Subcutaneous abdominal adipose tissue (tissue), 5 donors: ENCODE measurements around the gene PORCN.

Source experiments
- H3K27ac ChIP-seq: one replicate; pipeline ENCODE4 v1.7.0; 2013; ENCODE audit warnings: low read depth, mild to moderate bottlenecking, inconsistent platforms, low read length, moderate library complexity
- H3K27me3 ChIP-seq, 5 donors: one replicate each; pipeline ENCODE4 v1.7.0; 2013; ENCODE audit warnings: low read length in 5 of 5, inconsistent platforms in 1 of 5; ENCODE audit not compliant: control insufficient read depth in 5 of 5, insufficient read depth in 4 of 5
- H3K36me3 ChIP-seq, 5 donors: one replicate each; pipeline ENCODE4 v1.7.0; 2013; ENCODE audit warnings: low read length in 5 of 5; ENCODE audit not compliant: control insufficient read depth in 5 of 5, insufficient read depth in 5 of 5
- H3K4me1 ChIP-seq, 5 donors: one replicate each; pipeline ENCODE4 v1.7.0; 2013; ENCODE audit warnings: low read length in 5 of 5, mild to moderate bottlenecking in 3 of 5, moderate library complexity in 1 of 5; ENCODE audit not compliant: control insufficient read depth in 5 of 5, insufficient read depth in 5 of 5
- H3K4me3 ChIP-seq, 5 donors: one replicate each; pipeline ENCODE4 v1.7.0; 2013; ENCODE audit warnings: low read length in 5 of 5, low read depth in 1 of 5
- H3K9ac ChIP-seq, 5 donors: one replicate each; pipeline ENCODE4 v1.7.0; 2013; ENCODE audit warnings: low read length in 5 of 5, mild to moderate bottlenecking in 4 of 5, moderate library complexity in 3 of 5
- H3K9me3 ChIP-seq, 5 donors: one replicate each; pipeline ENCODE4 v1.7.0; 2013; ENCODE audit warnings: low read length in 5 of 5; ENCODE audit not compliant: control insufficient read depth in 5 of 5
- donor health status: healthy.
- donor health status: healthy.
- donor health status: healthy.
- donor health status: healthy.
- donor health status: healthy.

The PORCN gene

DNA sequence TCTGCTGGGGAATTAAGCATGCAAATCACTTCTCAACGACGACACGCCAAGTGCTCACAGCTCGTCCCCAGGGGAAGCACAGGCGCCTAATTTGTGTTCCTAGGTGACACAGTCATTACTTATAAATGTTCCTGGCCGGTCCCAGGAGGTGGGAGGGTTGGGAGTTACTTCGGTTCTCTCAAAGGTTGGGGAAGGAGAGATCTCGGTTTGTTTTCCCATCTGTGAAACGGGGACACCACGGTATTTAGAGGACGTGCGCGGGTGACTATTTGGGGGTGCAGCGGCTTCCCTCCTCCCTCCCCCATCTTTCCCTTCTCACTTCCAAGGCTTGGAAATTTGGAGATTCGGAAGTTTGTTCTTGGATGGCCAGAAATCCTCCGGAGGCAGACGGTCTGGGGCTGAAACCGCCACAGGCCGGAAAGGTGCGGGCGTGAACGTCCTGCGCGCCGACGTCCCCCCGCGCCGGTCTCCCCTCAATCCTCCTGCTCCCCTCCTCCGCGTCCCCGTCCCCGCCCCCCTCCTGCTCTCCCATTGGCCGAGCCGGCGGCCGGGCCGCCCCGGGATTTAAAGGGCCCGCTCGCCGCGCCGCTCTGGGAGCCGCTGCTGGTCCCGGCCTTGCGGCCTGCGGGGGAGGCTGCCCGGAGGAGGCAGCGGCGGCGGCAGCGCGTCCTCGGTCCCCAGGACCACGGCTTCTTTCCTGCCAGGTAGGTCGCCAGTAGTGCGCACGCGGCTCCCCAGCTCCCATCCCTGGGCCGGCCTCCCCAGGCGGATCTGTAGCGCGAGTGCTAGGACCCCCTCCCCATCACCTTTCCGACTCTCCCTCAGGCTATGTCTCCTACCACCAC lies at the start of gene PORCN:
Gene PORCN, plus strand, starts transcription at position 593 of the 845 bp plus-strand sequence. CDS start 829 bp downstream, outside the sequence.
- peak within 1 kb of the TSS in 4 of 5 donors; percentile 71 to 86 (median 82) for H3K9ac ChIP-seq
- peaks cover 0 to 18% (median 10%) of the 10 kb centered on the region in 5 donors for H3K27me3 ChIP-seq
- H3K9me3 ChIP-seq = peaks cover 0 to 3% (median 0%) of the 10 kb centered on the region in 5 donors
- peak within 1 kb of the TSS; percentile 76 to 82 (median 79) for H3K4me3 ChIP-seq
- peaks cover 0 to 12% (median 3%) of the 10 kb centered on the region in 5 donors for H3K36me3 ChIP-seq
- H3K27ac ChIP-seq = peak within 1 kb of the TSS; percentile 30
- peaks cover 0 to 17% (median 13%) of the 10 kb centered on the region in 5 donors for H3K4me1 ChIP-seq

DNA sequence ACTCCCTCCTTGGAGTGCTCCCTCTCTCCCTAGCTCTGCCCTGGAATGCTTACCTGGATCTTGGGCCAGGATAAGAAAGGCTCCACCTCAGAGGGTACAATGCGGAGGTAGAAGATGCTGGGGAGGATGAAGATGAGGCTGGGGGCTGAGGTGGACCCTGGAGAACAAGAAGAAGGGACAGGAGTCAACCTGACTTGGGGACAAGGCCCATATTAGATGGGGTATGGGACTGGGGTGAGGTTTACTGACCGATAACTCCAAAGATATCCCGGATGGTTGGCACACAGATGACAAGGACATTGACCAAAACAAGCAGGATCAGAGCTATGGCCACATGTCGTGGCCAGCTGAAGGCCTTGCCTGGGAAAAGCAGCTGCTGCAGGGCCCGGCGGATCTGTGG lies 49.3 kb upstream of the PORCN start:
- H3K4me1 ChIP-seq = peaks cover 0 to 5% (median 0%) of the 10 kb centered on the region in 5 donors
- H3K36me3 ChIP-seq = no peaks in the 10 kb centered on the region
- H3K27me3 ChIP-seq = peaks cover 3 to 19% (median 6%) of the 10 kb centered on the region in 5 donors
- H3K9ac ChIP-seq = no peak overlapping the region
- no peak overlapping the region for H3K4me3 ChIP-seq
- H3K9me3 ChIP-seq = peaks cover 0 to 2% (median 0%) of the 10 kb centered on the region in 5 donors
- no peak overlapping the region for H3K27ac ChIP-seq

DNA sequence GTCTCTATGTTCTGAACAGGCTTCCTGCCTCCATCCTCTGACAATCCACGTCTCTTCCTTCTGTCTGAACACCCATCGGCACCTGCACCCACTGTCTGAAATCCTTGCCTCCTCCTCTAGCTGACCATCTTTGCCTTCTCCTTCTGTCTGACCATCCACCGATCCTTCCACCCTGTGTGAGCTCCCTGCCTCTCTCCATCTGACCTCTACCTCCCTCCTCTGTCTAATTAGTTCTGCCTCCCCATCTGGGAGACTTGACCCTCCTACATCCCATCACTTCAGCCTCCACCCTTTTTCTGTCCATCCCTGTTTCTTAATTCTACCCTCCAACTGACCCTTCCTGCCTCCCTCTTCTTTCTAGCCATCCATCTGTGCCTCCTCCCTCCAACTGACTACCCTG lies 48.8 kb upstream of the PORCN start:
- Histone ChIP-seq H3K36me3 (no peaks in the 10 kb centered on the region), H3K4me3 (no peak overlapping the region), H3K9ac (no peak overlapping the region), H3K27me3 (peaks cover 5 to 21% (median 9%) of the 10 kb centered on the region in 5 donors), H3K4me1 (peaks cover 0 to 5% (median 0%) of the 10 kb centered on the region in 5 donors), H3K9me3 (no peaks in the 10 kb centered on the region), H3K27ac (no peak overlapping the region)

DNA sequence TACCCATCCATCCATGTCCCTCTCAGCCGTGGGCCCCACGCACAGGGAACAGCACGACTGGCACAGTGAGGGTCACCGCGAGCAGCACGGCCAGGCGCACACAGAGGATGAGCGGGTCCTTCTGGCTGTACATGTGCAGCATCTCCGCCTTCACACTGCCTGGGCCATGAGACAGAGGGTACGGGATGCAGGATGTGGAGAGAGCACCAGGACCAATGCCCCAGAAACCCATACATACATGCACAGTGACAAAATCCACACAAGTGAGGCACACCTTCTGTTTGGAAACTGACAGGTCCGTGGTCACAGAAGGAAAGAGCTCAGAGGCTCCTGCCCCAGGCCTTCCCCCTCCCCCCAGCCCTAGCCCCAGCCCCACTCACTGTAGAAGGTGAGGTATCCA lies 48.2 kb upstream of the PORCN start:
- H3K27ac ChIP-seq = no peak overlapping the region
- H3K4me1 ChIP-seq = peaks cover 0 to 5% (median 0%) of the 10 kb centered on the region in 5 donors
- no peak overlapping the region for H3K9ac ChIP-seq
- H3K36me3 ChIP-seq = no peaks in the 10 kb centered on the region
- peaks cover 10 to 25% (median 15%) of the 10 kb centered on the region in 5 donors for H3K27me3 ChIP-seq
- H3K9me3 ChIP-seq = no peaks in the 10 kb centered on the region
- no peak overlapping the region for H3K4me3 ChIP-seq

DNA sequence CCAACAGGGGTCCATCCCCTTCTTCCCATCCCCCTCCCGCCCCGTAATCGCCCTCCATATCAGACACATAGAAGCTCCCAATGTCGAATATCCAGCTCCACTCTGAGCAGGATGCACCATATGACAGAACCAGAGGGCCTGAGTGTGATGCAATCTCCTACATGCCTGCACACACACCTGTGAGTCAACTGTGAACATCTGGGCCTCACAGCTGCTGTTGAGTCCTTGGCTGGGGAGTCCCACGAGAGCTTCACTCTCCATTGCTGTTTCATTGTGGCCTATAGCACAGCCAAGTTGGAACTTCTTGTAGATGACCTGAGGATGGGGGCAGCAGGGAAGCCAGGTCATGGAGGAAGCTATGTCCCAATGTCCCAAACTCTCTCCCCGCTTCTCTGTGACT lies 47.0 kb upstream of the PORCN start:
- Histone ChIP-seq H3K4me3 (no peak overlapping the region), H3K4me1 (peaks cover 0 to 5% (median 0%) of the 10 kb centered on the region in 5 donors), H3K9me3 (no peaks in the 10 kb centered on the region), H3K36me3 (no peaks in the 10 kb centered on the region), H3K27me3 (peaks cover 11 to 31% (median 18%) of the 10 kb centered on the region in 5 donors), H3K27ac (no peak overlapping the region), H3K9ac (no peak overlapping the region)

DNA sequence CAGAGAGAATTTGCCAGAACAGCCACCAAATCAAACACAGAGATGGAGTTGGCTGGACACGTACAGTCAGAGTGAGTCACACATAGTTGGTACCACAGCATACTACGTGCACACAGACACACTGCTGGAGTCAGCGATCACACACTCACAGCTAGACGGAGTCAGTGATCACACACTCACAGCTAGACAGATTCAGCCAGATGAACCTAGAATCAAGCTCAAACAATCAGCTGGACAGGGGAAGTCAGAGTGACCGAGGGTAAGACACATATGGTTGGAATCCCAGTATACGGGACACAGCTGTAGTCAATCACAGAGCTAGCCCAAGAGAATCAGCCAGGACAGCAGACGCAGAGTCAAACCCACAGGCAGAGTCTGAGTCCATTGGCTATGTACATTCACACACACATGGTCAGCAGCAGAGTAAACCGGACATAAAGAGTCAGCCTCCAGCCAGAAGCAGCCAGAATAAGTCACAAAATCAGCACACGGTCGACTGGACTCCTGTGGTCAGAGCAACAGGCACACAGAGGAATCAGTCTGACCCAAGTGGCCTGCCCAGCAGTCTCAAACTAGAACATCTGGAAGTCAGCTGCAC lies 43.4 kb upstream of the PORCN start:
- H3K4me3 ChIP-seq = no peak overlapping the region
- H3K4me1 ChIP-seq = peaks cover 0 to 9% (median 5%) of the 10 kb centered on the region in 5 donors
- no peak overlapping the region for H3K9ac ChIP-seq
- H3K27me3 ChIP-seq = peaks cover 21 to 45% (median 34%) of the 10 kb centered on the region in 5 donors
- H3K36me3 ChIP-seq = no peaks in the 10 kb centered on the region
- H3K9me3 ChIP-seq = peaks cover 0 to 2% (median 0%) of the 10 kb centered on the region in 5 donors
- no peak overlapping the region for H3K27ac ChIP-seq

DNA sequence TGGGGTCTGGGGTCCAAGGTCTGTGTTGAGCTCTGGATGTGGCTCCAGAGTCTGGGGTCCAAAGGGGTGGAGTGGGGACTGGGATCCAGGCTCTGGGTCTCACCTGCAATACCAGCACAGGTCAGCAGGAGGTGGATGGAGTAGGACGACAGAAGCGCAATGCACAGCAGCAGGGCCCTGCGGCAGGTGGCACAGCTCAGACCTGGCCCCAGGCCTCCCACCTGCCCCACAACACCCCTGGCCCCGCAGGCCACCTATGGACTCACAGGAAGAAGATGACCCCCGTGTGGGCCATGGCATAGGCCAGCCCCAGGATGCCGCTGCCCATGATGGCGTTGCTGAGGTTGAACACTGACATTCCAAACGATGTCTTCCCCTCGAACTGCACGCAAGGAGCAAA lies 42.1 kb upstream of the PORCN start:
- Histone ChIP-seq H3K36me3 (no peaks in the 10 kb centered on the region), H3K4me1 (peaks cover 0 to 9% (median 5%) of the 10 kb centered on the region in 5 donors), H3K9ac (no peak overlapping the region), H3K9me3 (peaks cover 0 to 2% (median 0%) of the 10 kb centered on the region in 5 donors), H3K27me3 (peaks cover 19 to 38% (median 33%) of the 10 kb centered on the region in 5 donors), H3K4me3 (no peak overlapping the region), H3K27ac (no peak overlapping the region)

DNA sequence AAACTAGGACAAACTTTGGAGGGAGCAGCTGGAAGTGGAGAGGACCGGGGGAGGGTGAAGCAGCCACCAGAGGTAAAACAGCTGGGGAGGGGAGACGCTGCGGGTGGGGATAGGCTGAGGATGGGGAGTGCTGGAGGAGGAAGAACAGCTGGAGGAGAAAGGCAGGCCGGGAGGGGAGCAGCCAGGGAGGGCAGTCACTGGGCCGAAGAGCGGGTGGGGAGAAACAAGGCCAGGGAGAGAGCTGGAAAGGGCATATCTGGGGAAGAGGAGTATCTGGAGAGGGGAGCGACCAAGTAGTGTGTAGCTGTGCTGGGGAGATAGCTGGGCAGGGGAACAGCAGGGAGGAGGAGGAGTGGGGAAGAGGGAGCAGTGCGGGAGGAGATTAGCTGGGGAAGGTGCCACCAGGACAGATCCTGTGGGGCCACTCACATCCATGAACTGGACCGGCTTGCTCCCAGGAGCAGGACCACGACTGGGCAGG lies 41.5 kb upstream of the PORCN start:
- Histone ChIP-seq H3K27ac (no peak overlapping the region), H3K36me3 (no peaks in the 10 kb centered on the region), H3K9me3 (peaks cover 0 to 2% (median 0%) of the 10 kb centered on the region in 5 donors), H3K9ac (no peak overlapping the region), H3K4me3 (peak overlapping the region in 2 of 5 donors; percentile 27 to 32), H3K27me3 (peaks cover 19 to 38% (median 28%) of the 10 kb centered on the region in 5 donors), H3K4me1 (peaks cover 0 to 9% (median 5%) of the 10 kb centered on the region in 5 donors)

DNA sequence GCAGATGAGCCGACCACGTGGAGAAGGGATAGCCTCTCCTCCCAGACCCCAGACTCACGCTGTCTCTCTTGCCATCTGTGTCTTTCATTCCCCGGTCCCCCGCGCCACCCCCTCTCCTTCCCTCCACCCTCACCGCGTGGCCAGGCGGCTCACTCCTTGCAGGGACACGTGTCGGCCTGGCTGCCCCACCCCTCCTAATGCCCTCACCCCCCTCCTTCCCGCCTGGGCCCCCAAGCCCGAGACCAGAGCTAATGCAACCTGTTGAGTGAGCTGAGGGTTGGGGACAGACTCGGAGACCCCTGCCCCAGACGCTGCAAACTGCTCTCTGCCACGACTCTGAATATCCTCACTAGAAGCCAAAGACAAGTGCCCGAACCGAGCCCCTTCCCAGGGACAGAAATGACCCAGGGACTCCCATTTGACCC lies 40.5 kb upstream of the PORCN start:
- H3K27ac ChIP-seq = no peak overlapping the region
- peaks cover 0 to 2% (median 0%) of the 10 kb centered on the region in 5 donors for H3K9me3 ChIP-seq

More for the DNA sequence above, 40.5 kb upstream of the PORCN start:
- Histone ChIP-seq H3K27me3 (peaks cover 15 to 33% (median 28%) of the 10 kb centered on the region in 5 donors), H3K4me1 (peaks cover 0 to 9% (median 5%) of the 10 kb centered on the region in 5 donors), H3K4me3 (peak overlapping the region in 4 of 5 donors; percentile 4 to 42 (median 30)), H3K9ac (peak overlapping the region in 2 of 5 donors; percentile 38 to 51), H3K36me3 (no peaks in the 10 kb centered on the region)
